A549 treated with AZD2906 at 1 μM for 4 hours (cell line): ENCODE results near the gene CAMKV. TPM values are rescaled to one million over a fixed set of nuclear protein-coding genes. Genes with fewer than 3 reads are reported as not detected.

ENCODE experiments used
- total RNA-seq: library from RNA; stranded (reverse); fragments of 200-300 nt; extraction: Qiagen RNA extraction; gene quantifications from 5 replicates; pipeline ENCODE4 v1.2.3, GENCODE V29; 2022

Gene CAMKV, protein sequence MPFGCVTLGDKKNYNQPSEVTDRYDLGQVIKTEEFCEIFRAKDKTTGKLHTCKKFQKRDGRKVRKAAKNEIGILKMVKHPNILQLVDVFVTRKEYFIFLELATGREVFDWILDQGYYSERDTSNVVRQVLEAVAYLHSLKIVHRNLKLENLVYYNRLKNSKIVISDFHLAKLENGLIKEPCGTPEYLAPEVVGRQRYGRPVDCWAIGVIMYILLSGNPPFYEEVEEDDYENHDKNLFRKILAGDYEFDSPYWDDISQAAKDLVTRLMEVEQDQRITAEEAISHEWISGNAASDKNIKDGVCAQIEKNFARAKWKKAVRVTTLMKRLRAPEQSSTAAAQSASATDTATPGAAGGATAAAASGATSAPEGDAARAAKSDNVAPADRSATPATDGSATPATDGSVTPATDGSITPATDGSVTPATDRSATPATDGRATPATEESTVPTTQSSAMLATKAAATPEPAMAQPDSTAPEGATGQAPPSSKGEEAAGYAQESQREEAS
- 0.17 to 0.30 TPM (median 0.23 TPM) in 5 replicates for total RNA-seq

DNA sequence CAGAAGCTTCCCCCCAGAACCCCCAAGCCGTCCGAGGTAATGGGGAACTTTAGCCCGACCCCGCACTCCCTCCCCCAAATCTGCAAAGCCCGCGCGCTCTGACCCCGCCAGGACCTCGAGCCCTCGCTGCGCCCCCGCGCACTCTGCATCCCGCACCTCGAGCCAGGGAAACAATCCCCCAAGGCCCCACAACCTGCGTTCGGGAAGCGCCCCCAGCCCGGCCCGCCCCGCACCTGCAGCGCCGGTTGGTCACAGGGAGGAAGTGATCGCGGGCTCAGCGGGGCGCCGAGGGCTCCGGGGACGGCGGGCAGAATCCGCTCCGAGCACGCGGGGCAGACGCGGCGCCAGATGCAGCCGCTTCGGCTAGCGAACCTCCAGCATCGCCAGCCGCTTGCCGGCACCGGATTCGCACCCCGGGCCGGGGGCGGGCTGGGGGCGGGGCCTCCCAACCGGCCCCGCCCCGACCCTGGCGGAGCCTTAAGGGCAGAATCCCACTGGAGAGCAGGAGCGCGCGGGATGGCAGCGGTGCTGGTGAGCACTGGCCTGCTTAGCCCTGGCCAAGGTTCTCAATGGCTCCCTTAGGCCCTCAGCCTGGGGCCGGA lies at the start of gene CAMKV:
Gene CAMKV (minus strand): TSS at position 382 of the 602 bp plus-strand sequence. CDS start 7,518 bp downstream, outside the sequence.

DNA sequence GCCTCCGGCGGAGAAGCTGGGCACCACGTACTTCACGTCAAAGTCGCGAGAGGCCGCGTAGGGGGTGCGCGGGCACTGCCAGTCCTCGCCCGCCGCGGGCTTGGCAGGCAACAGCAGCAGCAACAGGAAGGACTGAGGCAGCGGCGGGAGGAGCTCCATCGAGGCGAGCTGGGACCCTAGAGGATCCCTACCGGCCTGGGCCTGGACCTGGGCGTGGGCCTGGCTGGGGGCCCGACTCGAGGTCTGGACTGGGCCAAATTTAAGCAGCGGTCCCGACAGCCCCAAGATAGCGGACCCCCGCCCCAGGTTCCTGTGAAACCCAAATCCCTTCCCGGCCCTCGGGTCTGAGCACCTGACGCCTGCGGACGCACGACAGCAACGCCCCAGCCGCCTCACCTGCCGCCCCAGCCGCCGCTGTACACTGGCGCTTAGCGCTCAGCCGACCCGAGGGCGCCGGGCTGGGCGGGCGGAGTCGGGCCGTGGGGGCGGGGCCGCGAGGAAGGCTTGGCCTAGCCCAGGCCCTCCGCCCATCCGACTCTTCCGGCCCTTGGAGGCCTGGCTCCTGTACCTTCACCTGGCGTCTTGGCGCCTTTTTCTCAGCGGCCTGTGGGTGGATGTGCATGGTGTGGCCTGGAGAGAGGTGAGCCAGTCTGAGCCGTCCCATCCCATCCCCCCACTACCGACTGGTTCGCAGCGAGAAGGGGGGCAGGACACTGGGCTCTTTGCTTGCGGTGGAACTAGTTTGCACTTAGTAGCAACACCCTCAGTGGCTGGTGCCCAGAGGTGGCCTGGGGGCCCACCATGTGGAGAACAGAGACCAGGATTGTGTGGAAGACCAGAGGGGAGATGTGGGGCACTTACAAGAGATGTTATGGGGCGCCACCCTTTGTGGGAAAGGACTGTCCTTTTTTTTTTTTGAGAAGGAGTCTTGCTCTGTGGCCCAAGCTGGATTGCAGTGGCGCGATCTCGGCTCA lies 34.0 kb upstream of the CAMKV start, which contains the start of gene MST1R:
Gene MST1R (minus strand): TSS at position 423 of the 974 bp plus-strand sequence. CDS start 264 bp downstream, at position 159.

GRCh38 chr3:49856181-49857005 lies 13.3 kb downstream of the CAMKV start, which contains the start of gene TRAIP:
Gene TRAIP (minus strand): TSS chr3:49856564. CDS start chr3:49856453, 111 bp downstream.

DNA sequence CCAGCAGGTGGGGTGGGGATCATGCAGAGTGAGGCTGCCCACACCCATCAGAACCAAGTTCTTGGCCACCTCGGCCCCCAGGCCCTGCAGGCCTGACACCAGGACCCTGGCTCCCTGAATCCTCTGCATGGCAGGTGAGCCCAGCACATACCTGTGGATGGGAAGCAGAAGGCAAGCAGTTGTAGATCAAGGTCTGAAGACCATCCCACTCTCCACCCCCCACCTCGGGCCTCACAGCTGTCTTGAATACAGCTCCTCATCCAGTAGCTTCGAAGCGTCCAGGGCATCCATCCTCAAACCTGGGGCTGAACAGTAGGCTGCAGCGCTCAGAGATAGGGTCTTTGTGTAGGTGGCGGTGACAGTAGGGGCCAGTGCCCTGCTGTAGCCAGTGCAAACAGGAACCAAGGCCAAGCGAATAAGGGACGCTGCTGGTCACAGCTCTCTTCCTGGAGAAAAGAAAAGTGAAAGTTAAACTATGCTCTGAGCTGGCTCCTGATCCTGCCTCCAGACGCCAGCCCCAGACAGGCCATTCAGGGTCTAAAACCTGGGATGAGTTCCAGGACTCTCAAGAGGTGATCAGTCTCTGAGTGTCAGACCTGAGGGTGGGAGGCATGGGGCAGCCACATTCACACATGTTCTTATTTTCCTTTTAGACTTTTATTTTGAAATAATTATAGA lies 56.1 kb downstream of the CAMKV start, which contains the start of gene UBA7:
Gene UBA7 (minus strand): TSS at position 457 of the 678 bp plus-strand sequence. CDS start 166 bp downstream, at position 291.

Other genes with a start within 250 kb of the CAMKV start
- 60.7 to 66.5 TPM (median 63.9 TPM) in 5 replicates for gene APEH, start 195.6 kb downstream of the CAMKV start, total RNA-seq
- gene MST1, start 180.4 kb downstream of the CAMKV start, total RNA-seq = 0.81 to 2.3 TPM (median 1.6 TPM) in 5 replicates
- gene RNF123, start 180.3 kb downstream of the CAMKV start, total RNA-seq = 9.4 to 15.5 TPM (median 13.9 TPM) in 5 replicates
- gene AMIGO3, start 150.2 kb downstream of the CAMKV start, total RNA-seq = 0.58 to 1.8 TPM (median 0.82 TPM) in 5 replicates
- gene GMPPB, start 146.0 kb downstream of the CAMKV start, total RNA-seq = 14.2 to 20.7 TPM (median 18.2 TPM) in 5 replicates
- 20.5 to 23.7 TPM (median 21.2 TPM) in 5 replicates for gene IP6K1, start 83.4 kb downstream of the CAMKV start, total RNA-seq
- gene CDHR4, start 70.0 kb downstream of the CAMKV start, total RNA-seq = 0.12 to 0.42 TPM (median 0.28 TPM) in 5 replicates
- 1.9 to 2.8 TPM (median 2.3 TPM) in 5 replicates for gene INKA1, start 66.6 kb downstream of the CAMKV start, total RNA-seq
- gene UBA7, start 56.0 kb downstream of the CAMKV start, total RNA-seq = 0.18 to 0.66 TPM (median 0.25 TPM) in 5 replicates
- gene TRAIP, start 13.3 kb downstream of the CAMKV start, total RNA-seq = 10.6 to 12.9 TPM (median 12.8 TPM) in 5 replicates
- 4.5 to 6.4 TPM (median 6.1 TPM) in 5 replicates for gene MST1R, start 34.0 kb upstream of the CAMKV start, total RNA-seq
- gene MON1A, start 59.9 kb upstream of the CAMKV start, total RNA-seq = 5.6 to 9.0 TPM (median 8.0 TPM) in 5 replicates
- 22.2 to 25.2 TPM (median 23.7 TPM) in 5 replicates for gene RBM6, start 70.2 kb upstream of the CAMKV start, total RNA-seq
- 28.7 to 33.8 TPM (median 33.2 TPM) in 5 replicates for gene RBM5, start 219.0 kb upstream of the CAMKV start, total RNA-seq